Measurements from ENCODE around the gene METTL8. TPM values are rescaled to one million over a fixed set of nuclear protein-coding genes. Genes with fewer than 3 reads are reported as not detected.

The METTL8 gene
- total RNA-seq, 1 donor from 2014 or later: 23.2 TPM

DNA sequence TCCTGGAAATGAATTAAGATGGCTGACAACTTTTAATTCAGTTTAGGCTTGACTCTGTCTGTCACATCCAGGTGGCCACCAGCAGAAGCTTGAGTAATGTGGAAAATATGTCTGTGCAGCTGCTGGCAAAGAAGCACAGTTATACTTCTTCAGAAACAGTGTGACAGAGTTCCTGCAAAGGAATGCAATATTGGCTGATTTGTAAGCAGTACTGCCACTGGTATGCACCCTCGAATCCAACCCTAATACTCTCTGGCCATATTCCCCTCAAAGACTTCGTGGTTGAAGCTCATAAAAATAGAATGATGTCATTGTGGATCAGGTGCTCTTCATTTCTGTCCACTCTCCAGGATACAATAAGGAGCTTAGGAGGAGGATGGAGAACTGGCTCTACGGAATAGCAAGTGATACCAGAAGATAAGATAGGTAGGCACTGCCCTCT lies 86.2 kb downstream of the METTL8 start:
- no peak for DNase-seq (ENCODE audit: low spot score in 2 of 2)
- no peak for FAIRE-seq

DNA sequence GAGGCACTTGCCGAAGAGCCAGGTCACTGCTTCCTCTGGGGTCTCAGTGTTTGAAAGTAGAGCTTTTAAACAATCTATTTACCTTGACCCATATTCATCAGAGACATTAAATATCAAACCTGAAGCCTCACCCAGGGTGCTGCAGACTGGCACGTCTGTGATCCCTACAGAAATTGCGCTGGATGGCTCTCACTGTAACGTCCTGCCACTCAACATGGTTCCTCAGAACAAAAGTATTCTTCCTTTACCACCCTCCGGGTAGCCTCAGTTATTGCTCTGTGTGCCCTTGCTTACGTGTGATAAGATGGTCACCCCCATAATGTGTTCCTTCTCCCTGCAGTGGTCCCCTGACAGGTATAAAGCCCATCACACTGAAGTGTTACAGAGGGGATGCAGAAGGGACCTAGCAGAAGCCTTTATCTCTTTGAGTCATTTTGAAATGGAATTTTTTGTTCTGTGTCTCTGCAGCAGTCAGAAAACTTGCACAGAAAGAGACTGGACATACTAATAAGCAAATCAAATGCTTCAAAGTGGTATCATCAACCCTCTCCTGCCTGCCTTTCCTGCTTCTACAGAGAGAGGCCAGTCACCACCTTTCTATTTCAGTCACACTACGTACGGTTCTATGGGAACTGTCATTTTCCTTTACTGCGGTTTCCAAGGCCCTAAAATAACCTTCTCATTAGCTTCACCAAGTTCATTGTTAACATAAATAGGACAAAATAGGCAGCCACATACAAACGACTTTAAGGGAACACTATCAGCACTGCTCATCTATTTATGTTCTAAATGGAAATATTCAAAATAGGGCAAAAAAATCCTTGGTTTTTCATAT lies 86.8 kb downstream of the METTL8 start:
- no peak for FAIRE-seq
- no peak for DNase-seq (ENCODE audit: low spot score in 2 of 2)

DNA sequence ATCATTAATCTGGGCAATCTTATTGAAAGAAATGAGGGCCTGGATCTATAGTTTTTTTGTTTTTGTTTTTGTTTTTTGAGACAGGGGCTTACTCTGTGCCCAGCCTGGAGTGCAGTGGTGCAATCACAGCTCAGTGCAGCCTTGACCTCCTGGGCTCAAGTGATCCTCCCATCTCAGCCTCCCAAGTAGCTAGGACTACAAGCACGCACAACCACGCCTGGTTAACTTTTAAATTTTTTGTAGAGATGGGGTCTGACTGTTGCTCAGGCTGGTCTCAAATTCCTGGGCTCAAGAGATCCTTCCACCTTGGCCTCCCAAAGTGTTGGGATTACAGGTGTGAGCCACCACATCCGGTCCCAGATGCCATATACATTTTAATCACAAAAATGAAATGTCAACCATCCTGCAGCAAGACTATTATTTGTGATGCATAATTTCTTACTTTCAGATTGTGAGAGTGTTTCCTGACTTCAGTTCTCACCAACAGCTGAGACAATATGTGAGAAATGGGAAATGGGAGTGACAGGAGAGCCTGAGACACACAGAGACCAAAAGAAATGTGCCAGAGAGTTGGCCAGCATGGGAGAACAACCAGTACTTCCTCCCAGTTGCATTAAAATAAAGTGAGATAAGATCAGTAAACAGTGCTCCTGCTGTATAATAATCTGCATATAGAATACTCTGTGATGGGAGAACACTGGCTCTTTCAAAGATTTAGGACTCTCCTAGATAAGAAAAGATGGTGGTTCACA lies 87.6 kb downstream of the METTL8 start:
- FAIRE-seq (no peak), DNase-seq (ENCODE audit: low spot score in 2 of 2) (no peak)

DNA sequence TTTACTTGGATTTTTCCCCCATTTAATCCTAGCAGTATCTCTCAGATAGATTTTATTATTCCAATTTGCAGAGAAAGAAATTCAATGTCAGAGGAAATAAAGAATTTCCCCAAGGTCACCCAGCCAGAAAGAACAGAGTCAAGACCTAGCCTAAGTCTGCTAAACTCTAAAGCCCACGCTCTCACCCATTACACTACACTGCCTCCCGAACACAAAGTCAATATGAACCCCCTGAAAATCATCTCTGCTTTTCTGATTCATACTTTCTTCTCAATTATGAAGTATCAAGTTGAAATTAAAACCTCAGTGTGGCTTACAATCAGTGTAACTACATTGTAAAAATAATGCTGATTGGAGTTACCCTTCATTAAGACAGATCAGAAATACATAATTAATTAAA lies 89.6 kb downstream of the METTL8 start:
- FAIRE-seq: no peak
- no peak for DNase-seq (ENCODE audit: low spot score in 2 of 2)

DNA sequence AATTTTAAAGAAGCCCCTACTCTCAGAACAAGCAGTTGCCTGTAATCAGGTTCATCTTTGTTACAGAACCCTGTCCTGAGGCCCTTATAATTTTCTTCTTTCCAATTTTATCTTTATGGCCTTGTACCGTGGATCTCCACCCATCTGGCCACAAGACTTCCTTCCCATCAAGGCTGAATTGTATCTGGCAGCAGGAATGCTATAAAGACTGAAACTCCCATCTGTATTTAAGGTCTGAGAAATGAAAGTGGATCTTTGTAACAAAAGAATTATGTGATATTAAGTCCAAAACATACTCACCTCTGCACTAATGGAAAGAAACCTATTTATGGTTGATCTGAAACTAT lies 91.8 kb downstream of the METTL8 start:
- no peak for DNase-seq (ENCODE audit: low spot score in 2 of 2)
- no peak for FAIRE-seq

DNA sequence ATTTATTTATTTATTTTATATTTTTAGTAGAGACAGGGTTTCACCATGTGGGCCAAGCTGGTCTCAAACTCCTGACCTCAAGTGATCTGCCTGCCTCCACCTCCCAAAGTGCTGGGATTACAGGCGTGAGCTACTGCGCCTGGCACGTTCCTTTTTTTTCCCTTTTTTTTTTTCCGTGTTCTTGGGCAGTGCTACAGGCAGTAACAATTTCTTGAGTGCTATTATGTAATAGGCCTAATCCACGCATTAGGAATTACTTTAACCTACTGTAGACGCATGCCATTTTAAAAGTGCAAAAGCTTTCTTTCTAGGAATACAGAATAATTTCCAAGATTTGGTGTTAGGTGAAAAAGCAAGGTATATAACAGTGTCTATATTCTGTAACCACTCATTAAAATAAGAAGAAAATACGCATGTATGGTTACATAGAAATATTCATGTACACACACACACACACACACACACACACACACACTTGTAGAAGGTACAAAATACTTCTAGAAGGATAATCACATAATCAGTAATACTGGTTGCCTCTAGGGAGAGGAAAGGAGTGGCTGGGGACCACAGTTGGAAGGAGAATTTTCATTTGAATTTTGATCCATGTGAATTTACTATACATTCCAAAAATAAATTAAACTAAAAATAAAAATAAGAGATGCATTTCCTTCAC lies 92.3 kb downstream of the METTL8 start:
- DNase-seq (ENCODE audit: low spot score in 2 of 2) (no peak), FAIRE-seq (no peak)

DNA sequence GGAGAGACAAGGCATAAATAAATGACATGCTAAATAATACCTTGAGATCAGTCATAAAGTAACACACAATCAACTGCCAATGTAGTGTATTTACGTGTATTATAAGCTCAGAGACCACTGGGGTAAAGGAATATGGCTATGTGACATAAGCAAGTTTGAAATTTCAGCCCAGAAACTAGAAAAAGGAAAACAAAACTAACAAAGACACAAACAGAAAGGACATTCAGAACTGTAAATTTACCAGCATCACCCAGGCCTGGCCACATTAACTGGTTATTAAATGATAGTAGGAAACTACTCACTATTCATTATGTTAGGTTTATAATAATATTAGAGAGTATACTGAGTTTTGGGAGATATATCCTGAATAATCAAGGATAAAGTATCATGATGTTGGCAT lies 98.8 kb downstream of the METTL8 start:
- DNase-seq (ENCODE audit: low spot score in 2 of 2) (no peak), FAIRE-seq (no peak)

DNA sequence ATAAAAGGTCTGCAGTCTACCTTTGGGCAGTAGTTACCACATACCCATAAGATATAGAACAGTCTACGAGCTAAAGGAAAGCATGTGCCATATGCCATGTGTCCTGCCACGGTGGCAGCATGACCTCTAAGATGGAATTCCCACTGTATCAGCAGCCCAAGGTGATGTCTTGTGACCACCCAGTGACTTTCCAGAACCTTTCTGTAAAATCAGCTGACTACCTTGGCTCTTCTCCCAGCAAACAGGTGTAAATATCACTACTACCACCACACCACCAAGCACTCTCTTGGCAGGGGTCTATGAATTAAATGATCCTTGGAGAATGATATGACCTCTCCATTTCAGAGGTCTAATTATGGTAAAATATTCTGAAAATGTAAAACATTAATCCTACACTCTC lies 99.6 kb downstream of the METTL8 start:
- DNase-seq (ENCODE audit: low spot score in 2 of 2) (no peak), FAIRE-seq (no peak)

DNA sequence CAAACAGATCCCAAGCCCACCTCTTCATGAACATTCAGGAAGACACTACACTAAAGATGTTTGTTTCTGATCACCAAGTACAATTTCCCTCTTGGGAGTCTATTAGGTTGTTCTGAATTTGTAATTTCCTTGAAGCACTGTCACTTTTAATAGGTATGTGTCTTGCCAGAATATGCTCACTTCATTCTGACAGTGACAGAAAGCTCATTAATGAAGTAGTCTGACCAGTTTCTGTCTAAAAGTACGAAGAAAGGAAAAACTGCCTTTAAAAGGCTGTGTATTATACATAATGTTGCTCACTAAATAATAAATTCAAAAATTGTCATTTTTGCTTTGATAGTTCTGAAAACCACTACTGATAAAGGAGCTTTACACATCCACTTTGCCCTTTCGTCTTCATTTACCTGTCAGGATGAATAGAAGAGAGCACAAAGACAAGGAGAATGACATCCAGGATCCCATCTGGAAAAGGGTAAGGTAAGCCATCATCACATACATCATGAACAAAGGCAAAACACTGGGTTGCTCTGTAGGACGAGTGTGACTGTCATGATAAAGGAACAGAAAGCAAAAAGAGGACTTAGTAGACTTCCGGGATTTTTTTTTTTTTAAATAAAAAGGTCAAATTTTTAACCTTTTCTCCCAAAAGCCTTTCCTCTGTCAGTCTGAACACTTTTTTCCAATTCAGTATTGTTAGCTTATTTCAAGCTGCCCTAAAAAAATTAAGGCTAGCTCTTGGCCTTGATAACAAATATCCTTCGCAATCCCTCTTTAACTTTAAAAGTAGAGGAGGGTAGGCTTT lies 103.4 kb downstream of the METTL8 start:
- no peak for FAIRE-seq
- DNase-seq (ENCODE audit: low spot score in 2 of 2): no peak

DNA sequence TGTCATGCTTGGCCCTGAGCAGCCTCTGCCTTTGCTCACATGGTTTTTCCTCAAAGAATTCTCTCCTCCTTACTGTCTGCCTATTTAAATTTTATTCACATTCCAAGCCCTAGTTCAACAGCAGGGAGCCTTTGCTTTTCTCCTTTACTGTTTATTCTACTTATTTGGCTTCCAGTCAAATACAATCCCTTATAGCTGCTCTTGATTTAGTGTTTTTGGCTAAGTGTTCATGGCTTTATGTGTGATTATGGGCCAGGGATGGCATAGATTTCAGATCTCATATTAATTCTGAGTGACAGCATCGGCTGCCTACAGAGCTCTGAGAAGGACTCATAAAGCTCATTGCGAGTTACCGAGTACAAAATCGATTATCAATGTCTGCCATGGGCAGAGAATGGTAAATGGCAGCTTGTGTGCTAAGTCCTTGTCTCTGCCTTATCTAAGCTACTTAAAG lies 106.7 kb downstream of the METTL8 start:
- FAIRE-seq (no peak), DNase-seq (ENCODE audit: low spot score in 2 of 2) (no peak)

DNA sequence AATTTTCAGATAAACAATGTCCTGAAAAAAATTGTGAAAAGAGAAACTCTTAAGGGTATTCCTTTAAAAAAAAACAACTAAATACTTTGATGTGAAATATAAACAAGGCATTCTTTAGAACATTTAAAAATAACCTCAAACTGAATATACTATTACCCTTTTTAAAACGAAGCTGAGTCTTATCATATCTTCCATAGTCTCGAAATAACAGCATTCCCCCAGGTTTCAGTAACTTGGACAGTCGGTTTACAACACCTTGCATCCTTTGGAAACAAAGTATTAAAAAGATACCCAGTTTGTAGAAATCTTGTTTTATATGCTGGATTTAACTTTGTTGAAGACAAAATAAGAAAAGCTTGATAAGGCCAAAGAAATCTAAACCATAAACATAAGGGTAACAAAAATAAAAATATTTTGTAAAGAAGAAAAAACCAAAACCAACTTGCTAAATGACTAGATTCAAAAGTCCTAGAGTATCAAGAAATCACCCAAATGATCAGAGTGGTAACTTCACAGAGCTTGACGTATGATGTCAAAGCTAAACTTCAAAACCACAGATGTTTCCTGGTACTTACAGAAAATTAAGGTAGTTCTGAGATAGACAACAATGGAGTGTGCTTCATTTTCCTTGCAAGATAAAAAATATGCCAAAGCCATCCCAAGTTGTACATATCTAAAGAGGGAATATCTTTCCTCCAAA lies 107.8 kb downstream of the METTL8 start:
- DNase-seq (ENCODE audit: low spot score in 2 of 2) (no peak), FAIRE-seq (no peak)

DNA sequence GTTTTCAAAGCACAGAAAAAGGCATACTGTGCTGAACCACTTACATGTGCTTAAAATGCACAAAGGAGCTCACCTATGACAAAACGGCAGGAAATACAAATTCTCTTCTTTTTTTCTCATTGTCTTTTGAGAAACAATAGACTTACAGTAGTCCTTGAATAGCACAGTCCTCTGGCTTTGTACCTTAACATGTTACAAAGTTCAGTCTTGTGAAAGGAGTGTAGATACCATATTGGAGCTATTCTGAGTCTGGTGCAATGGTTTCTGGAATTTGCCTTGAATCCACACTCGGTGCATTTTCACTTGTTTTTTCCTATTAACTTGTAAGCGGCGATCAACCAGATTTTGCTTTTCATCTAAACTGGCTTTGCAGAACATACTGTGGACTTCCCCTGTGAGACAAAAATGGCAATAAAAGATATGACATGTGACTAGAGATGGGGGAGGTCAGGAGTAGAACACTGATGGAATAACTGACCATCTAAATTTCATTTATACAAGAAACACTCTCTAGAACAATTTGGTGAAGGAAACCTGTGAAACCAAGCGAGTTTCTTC lies 109.7 kb downstream of the METTL8 start:
- DNase-seq (ENCODE audit: low spot score in 2 of 2) (no peak), FAIRE-seq (no peak)

DNA sequence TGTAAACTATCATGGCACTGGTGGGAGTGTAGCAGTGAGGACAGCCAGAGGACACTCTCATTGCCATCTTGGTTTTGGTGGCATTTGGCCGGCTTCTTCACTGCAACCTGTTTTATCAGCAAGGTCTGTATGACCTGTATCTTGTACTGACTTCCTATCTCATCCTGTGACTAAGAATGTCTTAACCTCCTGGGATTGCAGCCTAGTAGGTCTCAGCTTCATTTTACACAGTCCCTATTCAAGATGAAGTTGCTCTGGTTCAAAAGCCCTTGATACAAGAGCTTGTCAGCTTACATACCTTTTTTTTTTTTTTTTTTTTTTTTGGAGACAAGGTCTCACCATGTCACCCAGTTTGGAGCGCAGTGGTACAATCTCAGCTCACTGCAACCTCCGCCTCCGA lies 110.9 kb downstream of the METTL8 start:
- no peak for FAIRE-seq
- DNase-seq (ENCODE audit: low spot score in 2 of 2): no peak

DNA sequence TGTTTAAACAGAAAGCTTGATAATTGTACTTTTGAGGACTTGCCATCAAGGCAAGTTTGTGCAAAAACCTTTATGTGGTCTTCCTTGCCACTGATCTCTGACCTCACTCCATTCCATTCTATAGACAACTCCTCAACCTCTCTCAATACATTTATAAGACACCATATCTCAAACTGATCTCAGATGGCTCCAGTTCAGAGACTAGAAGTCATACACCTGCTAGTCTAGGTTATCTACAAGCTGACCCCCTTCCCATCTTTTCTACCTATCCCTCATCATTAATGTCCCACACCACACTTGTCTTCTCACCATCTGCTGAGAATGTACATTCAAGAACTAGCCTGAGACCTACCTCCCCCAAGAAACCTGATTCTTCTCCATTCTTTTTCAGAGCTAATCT lies 113.1 kb downstream of the METTL8 start:
- no peak for FAIRE-seq

DNA sequence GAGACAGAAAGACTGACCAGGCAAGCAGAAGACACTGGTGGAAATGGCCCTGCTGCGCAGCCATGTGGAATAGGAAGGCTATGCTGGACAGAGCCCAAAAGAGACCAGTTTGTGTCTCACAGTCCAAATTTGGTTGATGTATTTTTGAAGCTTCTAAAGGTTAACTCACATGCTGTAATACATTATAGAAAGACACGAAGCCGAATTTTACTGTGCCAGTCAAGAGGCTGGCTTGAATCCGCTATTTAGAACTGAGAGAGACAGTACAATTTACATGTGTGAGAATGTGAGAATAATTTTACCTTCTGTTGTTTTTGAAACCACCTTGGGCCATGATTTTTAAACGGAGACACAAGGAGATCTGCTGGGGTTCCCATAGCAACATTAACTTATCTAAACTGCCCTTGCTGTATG lies 113.6 kb downstream of the METTL8 start:
- FAIRE-seq: no peak
- DNase-seq (ENCODE audit: low spot score in 2 of 2): no peak

More for the DNA sequence above, 113.1 kb downstream of the METTL8 start:
- DNase-seq (ENCODE audit: low spot score in 2 of 2): no peak

DNA sequence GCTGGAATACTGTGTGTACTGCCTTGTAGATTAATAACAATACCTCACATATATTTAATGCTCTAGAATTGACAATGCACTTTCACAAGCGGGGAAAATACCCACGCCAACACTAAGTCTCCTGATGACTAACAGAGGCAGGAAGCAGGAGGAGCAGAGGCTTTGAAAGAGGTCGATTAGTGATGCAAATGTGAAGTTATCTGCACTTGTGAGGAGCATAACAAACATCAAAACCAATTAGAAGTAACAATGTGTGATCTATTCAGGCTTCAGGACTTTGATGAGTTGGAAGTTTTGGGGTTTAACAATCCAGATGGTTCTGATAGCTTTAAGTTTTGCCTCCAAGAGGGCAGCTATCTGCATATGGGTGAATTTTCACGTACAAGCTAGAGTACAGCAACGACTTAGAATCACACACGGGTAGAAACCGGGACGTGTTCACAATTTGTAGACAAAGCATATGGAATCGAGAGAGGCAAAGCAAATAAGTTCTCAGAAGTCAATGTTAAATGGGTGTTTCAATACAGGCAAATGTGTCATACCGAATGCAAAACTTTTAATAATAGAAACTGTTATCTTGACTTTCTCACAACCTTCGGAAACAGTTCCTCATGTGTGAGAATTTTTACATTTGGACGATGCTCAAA lies 114.5 kb downstream of the METTL8 start:
- FAIRE-seq: no peak
- DNase-seq (ENCODE audit: low spot score in 2 of 2): no peak

DNA sequence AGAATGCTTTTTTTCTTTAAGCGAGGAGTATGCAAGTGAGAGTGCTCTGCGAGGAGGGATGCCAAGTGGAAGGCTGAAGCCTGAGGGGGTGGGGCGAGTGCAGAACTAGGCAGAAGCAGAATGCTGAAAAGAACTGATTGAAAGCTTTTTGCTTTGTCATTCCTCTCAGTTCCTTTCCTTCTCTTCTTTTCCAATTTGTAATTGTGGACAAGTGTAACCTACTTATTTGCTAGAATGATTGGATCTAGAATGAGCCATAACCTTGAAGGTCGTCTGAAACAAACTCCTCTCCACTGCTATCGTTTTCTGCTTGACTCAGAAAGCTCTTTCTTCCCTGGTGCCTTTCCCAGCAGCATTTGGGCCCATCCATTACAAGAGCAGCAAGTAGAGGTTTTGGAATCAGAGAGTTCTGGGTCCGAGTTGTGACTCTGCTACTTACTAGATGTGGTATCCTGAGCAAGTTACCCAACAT lies 115.3 kb downstream of the METTL8 start:
- no peak for DNase-seq (ENCODE audit: low spot score in 2 of 2)
- no peak for FAIRE-seq

DNA sequence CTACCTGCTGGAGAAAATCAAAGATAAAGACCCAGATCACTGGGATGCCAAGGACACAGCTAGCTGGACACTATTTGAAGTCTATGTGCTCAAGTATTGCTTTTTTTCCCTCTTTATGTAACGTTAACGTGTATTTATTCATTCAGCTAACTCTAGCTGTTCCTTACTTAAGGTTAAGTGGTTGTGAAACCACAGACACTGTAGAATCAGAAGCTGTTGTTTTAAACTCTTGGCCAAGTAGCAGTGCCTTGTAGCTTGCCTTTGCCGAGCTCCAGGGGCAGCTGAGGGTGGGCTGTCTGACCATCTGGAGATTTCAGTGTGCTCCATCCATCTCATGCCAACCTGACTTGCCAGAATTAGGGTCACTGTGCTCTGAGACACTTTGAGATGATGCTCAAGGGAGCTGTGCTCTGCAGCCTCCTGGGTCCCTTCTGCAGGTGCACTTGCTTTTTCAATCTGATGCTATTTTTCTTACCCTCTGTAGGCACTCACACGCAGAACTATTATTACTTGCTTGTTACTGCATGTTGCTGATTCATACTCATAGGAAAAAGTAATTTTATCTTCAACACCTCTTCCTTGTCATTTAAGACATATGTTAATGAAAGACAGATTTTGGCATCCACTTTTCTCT lies 116.2 kb downstream of the METTL8 start:
- DNase-seq (ENCODE audit: low spot score in 2 of 2): no peak
- FAIRE-seq: no peak

Data from frontal cortex (tissue), 4 donors.